ENCODE data around the gene CLDN19.
A peak's percentile ranks its signal among the peaks of the same experiment; 100 is the strongest.

- TF ChIP-seq CTCF (IDR thresholded peaks at IDR 0.05) (peak; percentile 42 to 72 (median 54)), EP300 (IDR thresholded peaks at IDR 0.05) (no peak), POLR2AphosphoS5 (IDR thresholded peaks at IDR 0.05) (no peak), POLR2A (IDR thresholded peaks at IDR 0.05; ENCODE audit: low read depth) (no peak)
Observed at GRCh38 chr1:42756956-42757891, 17.2 kb upstream of the CLDN19 start.

Measured in esophagus muscularis mucosa (tissue), 4 donors.